HUES6 (cell line): ENCODE measurements around the gene TRIM62.
"Not testable (repeated sequence)": the region's sequence is repeated elsewhere in the genome, so short reads cannot be mapped to it uniquely, and the experiment has no call there.

Experiments used
- H3K27ac ChIP-seq: 2 replicates; pipeline ENCODE4 v1.7.0; 2013; ENCODE audit warnings: low read depth, mild to moderate bottlenecking, low read length, inconsistent platforms
- H3K27me3 ChIP-seq: 2 replicates; pipeline ENCODE4 v1.6.1; 2013; ENCODE audit warnings: low read length; ENCODE audit not compliant: control insufficient read depth, insufficient read depth
- H3K36me3 ChIP-seq: 2 replicates; pipeline ENCODE4 v1.6.1; 2013; ENCODE audit warnings: low read length; ENCODE audit not compliant: control insufficient read depth, insufficient read depth
- H3K4me1 ChIP-seq: 2 replicates; pipeline ENCODE4 v1.6.1; 2013; ENCODE audit warnings: low read length; ENCODE audit not compliant: control insufficient read depth, insufficient read depth
- H3K4me3 ChIP-seq: 2 replicates; pipeline ENCODE4 v1.5.1; 2013; ENCODE audit warnings: low read depth, low read length
- H3K9ac ChIP-seq: one replicate; pipeline ENCODE4 v1.6.1; 2013; ENCODE audit warnings: mild to moderate bottlenecking, low read length
- H3K9me3 ChIP-seq: 2 replicates; pipeline ENCODE4 v1.6.1; 2013; ENCODE audit warnings: low read depth, low read length; ENCODE audit not compliant: control insufficient read depth, insufficient read depth

TRIM62 gene

GRCh38 chr1:33131191-33131590 lies 50.7 kb downstream of the TRIM62 start:
- Histone ChIP-seq H3K27ac (no peak overlapping the region), H3K36me3 (no peaks in the 10 kb centered on the region)

GRCh38 chr1:33130297-33130696 lies 51.5 kb downstream of the TRIM62 start:
- Histone ChIP-seq H3K4me1 (peaks cover 18% of the 10 kb centered on the region), H3K9ac (no peak overlapping the region), H3K36me3 (no peaks in the 10 kb centered on the region), H3K4me3 (no peak overlapping the region), H3K9me3 (no peaks in the 10 kb centered on the region), H3K27me3 (no peaks in the 10 kb centered on the region), H3K27ac (no peak overlapping the region)

More at GRCh38 chr1:33131191-33131590, 50.7 kb downstream of the TRIM62 start:
- Histone ChIP-seq H3K9ac (no peak overlapping the region), H3K4me3 (no peak overlapping the region), H3K9me3 (no peaks in the 10 kb centered on the region), H3K27me3 (no peaks in the 10 kb centered on the region), H3K4me1 (peaks cover 18% of the 10 kb centered on the region)

- Histone ChIP-seq H3K9ac (peak overlapping the region; percentile 55), H3K4me3 (no peak overlapping the region; the same call in 1 of the 2 replicates), H3K36me3 (no peaks in the 10 kb centered on the region), H3K9me3 (no peaks in the 10 kb centered on the region), H3K4me1 (peaks cover 18% of the 10 kb centered on the region), H3K27me3 (no peaks in the 10 kb centered on the region), H3K27ac (no peak overlapping the region)
These were observed 53.1 kb downstream of the TRIM62 start for GRCh38 chr1:33128781-33129180.

- Histone ChIP-seq H3K4me3 (peak overlapping the region; percentile 86), H3K9me3 (no peaks in the 10 kb centered on the region), H3K27me3 (no peaks in the 10 kb centered on the region), H3K36me3 (no peaks in the 10 kb centered on the region), H3K9ac (peak overlapping the region; percentile 85), H3K27ac (peak overlapping the region; percentile 49; the same call in 1 of the 2 replicates), H3K4me1 (peaks cover 18% of the 10 kb centered on the region)
These were observed 54.6 kb downstream of the TRIM62 start for GRCh38 chr1:33127001-33127823.

GRCh38 chr1:33126411-33127000 lies 55.3 kb downstream of the TRIM62 start:
- H3K27me3 ChIP-seq, result no peaks in the 10 kb centered on the region; the same call in 1 of the 2 replicates
- peak overlapping the region; percentile 85 for H3K9ac ChIP-seq
- H3K36me3 ChIP-seq, result no peaks in the 10 kb centered on the region
- peak overlapping the region; percentile 86 for H3K4me3 ChIP-seq
- no peaks in the 10 kb centered on the region for H3K9me3 ChIP-seq
- peak overlapping the region; percentile 49; the same call in 1 of the 2 replicates for H3K27ac ChIP-seq
- H3K4me1 ChIP-seq, result peaks cover 18% of the 10 kb centered on the region

- H3K9ac ChIP-seq, result not testable (repeated sequence)
These were observed 57.2 kb downstream of the TRIM62 start for GRCh38 chr1:33124647-33125046.

GRCh38 chr1:33123266-33123665 lies 58.6 kb downstream of the TRIM62 start:
- Histone ChIP-seq H3K4me1 (peaks cover 9% of the 10 kb centered on the region), H3K9ac (no peak overlapping the region), H3K9me3 (no peaks in the 10 kb centered on the region), H3K27ac (no peak overlapping the region), H3K27me3 (no peaks in the 10 kb centered on the region; the same call in 1 of the 2 replicates), H3K4me3 (no peak overlapping the region), H3K36me3 (no peaks in the 10 kb centered on the region)

More at GRCh38 chr1:33124647-33125046, 57.2 kb downstream of the TRIM62 start:
- H3K9me3 ChIP-seq, H3K4me3 ChIP-seq, H3K27ac ChIP-seq, H3K36me3 ChIP-seq, H3K27me3 ChIP-seq: not testable (repeated sequence)
- peaks cover 18% of the 10 kb centered on the region for H3K4me1 ChIP-seq

- Histone ChIP-seq H3K9ac (no peak overlapping the region), H3K27me3 (no peaks in the 10 kb centered on the region; the same call in 1 of the 2 replicates), H3K9me3 (no peaks in the 10 kb centered on the region), H3K27ac (no peak overlapping the region), H3K4me3 (no peak overlapping the region), H3K36me3 (no peaks in the 10 kb centered on the region), H3K4me1 (peaks cover 5% of the 10 kb centered on the region)
These were observed 59.2 kb downstream of the TRIM62 start for GRCh38 chr1:33122483-33123178.

- Histone ChIP-seq H3K9me3 (no peaks in the 10 kb centered on the region), H3K27ac (no peak overlapping the region), H3K4me3 (no peak overlapping the region), H3K27me3 (no peaks in the 10 kb centered on the region; the same call in 1 of the 2 replicates), H3K36me3 (no peaks in the 10 kb centered on the region), H3K4me1 (peaks cover 4% of the 10 kb centered on the region; the same call in 1 of the 2 replicates), H3K9ac (no peak overlapping the region)
These were observed 60.1 kb downstream of the TRIM62 start for GRCh38 chr1:33121728-33122127.

- no peaks in the 10 kb centered on the region; the same call in 1 of the 2 replicates for H3K27me3 ChIP-seq
- no peaks in the 10 kb centered on the region for H3K9me3 ChIP-seq
- no peaks in the 10 kb centered on the region for H3K4me1 ChIP-seq
- no peaks in the 10 kb centered on the region for H3K36me3 ChIP-seq
- H3K27ac ChIP-seq, result no peak overlapping the region
- no peak overlapping the region for H3K4me3 ChIP-seq
- no peak overlapping the region for H3K9ac ChIP-seq
These were observed 61.2 kb downstream of the TRIM62 start for GRCh38 chr1:33120436-33121231.
